ENCODE results near the gene KTN1. TPM values are rescaled to one million over a fixed set of nuclear protein-coding genes. Genes with fewer than 3 reads are reported as not detected.

KTN1 gene
- total RNA-seq, 4 donors from 2014 or later = 57.8 to 123 (median 106) TPM

- TF ChIP-seq POLR2A (IDR thresholded peaks at IDR 0.05) = no peak
- TF ChIP-seq CTCF (IDR thresholded peaks at IDR 0.05) = no peak
- H3K27me3 ChIP-seq = no peaks in the 10 kb centered on the region
- no peak overlapping the region for H3K4me3 ChIP-seq
- no peaks in the 10 kb centered on the region for H3K9me3 ChIP-seq
- DNase-seq = no peak
- peaks cover 0 to 54% (median 15%) of the 10 kb centered on the region in 3 donors for H3K4me1 ChIP-seq
- intact Hi-C loops (cut with DNase I) = no loop called here
- WGBS, 2 donors = 83 to 89% methylated on average over 4 of the region's 4 CpGs
- no peaks in the 10 kb centered on the region for H3K36me3 ChIP-seq
- no peak overlapping the region for H3K27ac ChIP-seq
Measured at GRCh38 chr14:55603401-55603953, 23.5 kb downstream of the KTN1 start.

- TF ChIP-seq POLR2A (IDR thresholded peaks at IDR 0.05) (no peak), CTCF (IDR thresholded peaks at IDR 0.05) (no peak)
- no peaks in the 10 kb centered on the region for H3K36me3 ChIP-seq
- intact Hi-C loops (cut with DNase I) = no loop called here
- no peak for DNase-seq
- H3K27me3 ChIP-seq = no peaks in the 10 kb centered on the region
- no peak overlapping the region for H3K27ac ChIP-seq
- peaks cover 0 to 54% (median 10%) of the 10 kb centered on the region in 3 donors for H3K4me1 ChIP-seq
- H3K4me3 ChIP-seq = no peak overlapping the region
- no peaks in the 10 kb centered on the region for H3K9me3 ChIP-seq
Measured at GRCh38 chr14:55604488-55604887, 24.5 kb downstream of the KTN1 start.

- 90 to 93% methylated on average over 7 of the region's 7 CpGs for whole genome bisulfite sequencing, 2 donors
- Histone ChIP-seq H3K36me3 (no peaks in the 10 kb centered on the region), H3K4me1 (peaks cover 0 to 59% (median 10%) of the 10 kb centered on the region in 3 donors), H3K27ac (no peak overlapping the region), H3K27me3 (no peaks in the 10 kb centered on the region), H3K9me3 (no peaks in the 10 kb centered on the region), H3K4me3 (no peak overlapping the region)
- TF ChIP-seq CTCF (IDR thresholded peaks at IDR 0.05) (no peak), POLR2A (IDR thresholded peaks at IDR 0.05) (no peak)
- no peak for DNase-seq
- intact Hi-C loops (cut with DNase I) = no loop called here
Measured at GRCh38 chr14:55604900-55605418, 25.0 kb downstream of the KTN1 start.

GRCh38 chr14:55605793-55606192, 25.8 kb downstream of the KTN1 start:
- H3K4me3 ChIP-seq = no peak overlapping the region
- DNase-seq = no peak
- TF ChIP-seq CTCF (IDR thresholded peaks at IDR 0.05) (no peak), POLR2A (IDR thresholded peaks at IDR 0.05) (no peak)
- intact Hi-C loops (cut with DNase I) = no loop called here
- no peaks in the 10 kb centered on the region for H3K27me3 ChIP-seq
- no peaks in the 10 kb centered on the region for H3K36me3 ChIP-seq
- WGBS, 2 donors = 9 to 26% methylated on average over 1 of the region's 1 CpG
- H3K27ac ChIP-seq = no peak overlapping the region
- H3K4me1 ChIP-seq = peaks cover 0 to 57% (median 9%) of the 10 kb centered on the region in 3 donors
- no peaks in the 10 kb centered on the region for H3K9me3 ChIP-seq

- peaks cover 0 to 57% (median 3%) of the 10 kb centered on the region in 3 donors for H3K4me1 ChIP-seq
- no peak overlapping the region for H3K27ac ChIP-seq
- H3K4me3 ChIP-seq = no peak overlapping the region
- H3K36me3 ChIP-seq = peaks cover 0 to 4% (median 0%) of the 10 kb centered on the region in 3 donors
- TF ChIP-seq CTCF (IDR thresholded peaks at IDR 0.05) (no peak), POLR2A (IDR thresholded peaks at IDR 0.05) (no peak)
- H3K27me3 ChIP-seq = no peaks in the 10 kb centered on the region
- intact Hi-C loops (cut with DNase I) = no loop called here
- 72 to 73% methylated on average over 3 of the region's 3 CpGs for WGBS, 2 donors
- no peaks in the 10 kb centered on the region for H3K9me3 ChIP-seq
- no peak for DNase-seq
Measured at GRCh38 chr14:55607386-55607785, 27.4 kb downstream of the KTN1 start.
